ENCODE data around the gene OTUB2. TPM values are rescaled to one million over a fixed set of nuclear protein-coding genes. Genes with fewer than 3 reads are reported as not detected.

The OTUB2 gene
- total RNA-seq, 1 experiment from 2014 or later, result 0.91 TPM

- no peak for DNase-seq (ENCODE audit: low read depth)
Measured at GRCh38 chr14:94040796-94041195, 14.7 kb downstream of the OTUB2 start.

GRCh38 chr14:94041551-94042346 lies 15.6 kb downstream of the OTUB2 start:
- no peak for DNase-seq (ENCODE audit: low read depth)

GRCh38 chr14:94042433-94043091 lies 16.4 kb downstream of the OTUB2 start:
- no peak for DNase-seq (ENCODE audit: low read depth)

- DNase-seq (ENCODE audit: low read depth), result no peak
Measured at GRCh38 chr14:94043111-94043755, 17.1 kb downstream of the OTUB2 start.

- DNase-seq (ENCODE audit: low read depth), result no peak
Measured at GRCh38 chr14:94043756-94044475, 17.8 kb downstream of the OTUB2 start.

- DNase-seq (ENCODE audit: low read depth), result no peak
Measured at GRCh38 chr14:94044476-94045091, 18.4 kb downstream of the OTUB2 start.

- no peak for DNase-seq (ENCODE audit: low read depth)
Measured at GRCh38 chr14:94045101-94045500, 19.0 kb downstream of the OTUB2 start.

GRCh38 chr14:94045563-94046345 lies 19.6 kb downstream of the OTUB2 start:
- no peak for DNase-seq (ENCODE audit: low read depth)

GRCh38 chr14:94046696-94047250 lies 20.6 kb downstream of the OTUB2 start:
- no peak for DNase-seq (ENCODE audit: low read depth)

- DNase-seq (ENCODE audit: low read depth), result no peak
Measured at GRCh38 chr14:94047581-94047980, 21.4 kb downstream of the OTUB2 start.

GRCh38 chr14:94048691-94049624 lies 22.8 kb downstream of the OTUB2 start:
- no peak for DNase-seq (ENCODE audit: low read depth)

GRCh38 chr14:94049625-94050023 lies 23.5 kb downstream of the OTUB2 start:
- no peak for DNase-seq (ENCODE audit: low read depth)

- DNase-seq (ENCODE audit: low read depth), result no peak
Measured at GRCh38 chr14:94050231-94050880, 24.2 kb downstream of the OTUB2 start.

GRCh38 chr14:94051115-94051514 lies 25.0 kb downstream of the OTUB2 start:
- no peak for DNase-seq (ENCODE audit: low read depth)

GRCh38 chr14:94051779-94052178 lies 25.6 kb downstream of the OTUB2 start:
- DNase-seq (ENCODE audit: low read depth), result no peak

GRCh38 chr14:94052199-94052598 lies 26.1 kb downstream of the OTUB2 start:
- DNase-seq (ENCODE audit: low read depth), result no peak

- no peak for DNase-seq (ENCODE audit: low read depth)
Measured at GRCh38 chr14:94052662-94053061, 26.5 kb downstream of the OTUB2 start.

- no peak for DNase-seq (ENCODE audit: low read depth)
Measured at GRCh38 chr14:94054401-94054800, 28.3 kb downstream of the OTUB2 start.

- no peak for DNase-seq (ENCODE audit: low read depth)
Measured at GRCh38 chr14:94054936-94055335, 28.8 kb downstream of the OTUB2 start.
